Prostate gland (tissue), 2 donors: ENCODE data around the gene B2M. TPM values are rescaled to one million over a fixed set of nuclear protein-coding genes. Genes with fewer than 3 reads are reported as not detected.

Experiments
- DNase-seq: peaks from one replicate; pipeline ENCODE4 v3.0.0-alpha.2; 2019; ENCODE audit warnings: low spot score
- H3K27ac ChIP-seq, 2 donors: fragments of 200-600 bp; sonication (generic); 2 replicates each; pipeline ENCODE4 v1.5.1; 2017 to 2019
- H3K27me3 ChIP-seq: fragments of 200-600 bp; sonication (generic); replicated peaks from 2 replicates; pipeline ENCODE4 v1.5.1; 2019; ENCODE audit not compliant: insufficient read depth
- H3K36me3 ChIP-seq, 2 donors: fragments of 200-600 bp; sonication (generic); 1 replicate in 1 of 2; 2 replicates in 1 of 2; pipeline versions ENCODE4 v1.5.1 to v1.8.1; 2017 to 2019
- H3K4me1 ChIP-seq: fragments of 200-600 bp; sonication (generic); replicated peaks from 2 replicates; pipeline ENCODE4 v1.5.1; 2019
- H3K4me3 ChIP-seq, 2 donors: fragments of 200-600 bp; sonication (generic); 2 replicates each; pipeline ENCODE4 v1.5.1; 2017 to 2019
- H3K9me3 ChIP-seq: fragments of 200-600 bp; sonication (generic); 2 replicates; pipeline ENCODE4 v1.5.1; 2017
- POLR2A ChIP-seq: fragments of 450-650 bp; IDR thresholded peaks from one replicate; pipeline ENCODE4 v1.6.1; 2016; ENCODE audit warnings: antibody characterized with exemption, mild to moderate bottlenecking
- POLR2AphosphoS5 ChIP-seq: sonication (generic); formaldehyde crosslinking; IDR thresholded peaks from one replicate; pipeline ENCODE4 v1.6.1; 2017; ENCODE audit warnings: antibody characterized with exemption
- WGBS: methylation state at CpG from one replicate; pipeline ENCODE4 v1.1.5; 2018; 5-methylcytosine and 5-hydroxymethylcytosine counted together
- intact Hi-C: fragments of 100-400 bp; cut with DNase I; formaldehyde crosslinking; loops from one replicate; pipeline ENCODE4 v1.14.2; 2022
- total RNA-seq, 2 donors: library from RNA; depleted of rRNA; stranded (reverse); fragments of >200 nt; gene quantifications; one replicate each; pipeline ENCODE4 v1.1.0, GENCODE V29; 2016
- TF ChIP-seq, protein P1 (sequence below), 4 experiments: fragments of 200-600 bp in 2 of 4; fragments of 450-650 bp in 2 of 4; sonication (generic) in 2 of 4; IDR thresholded peaks; 1 replicate in 3 of 4; 2 replicates in 1 of 4; pipeline ENCODE4 v1.5.1; 2016 to 2019; ENCODE audit warnings: antibody characterized with exemption in 4 of 4, mild to moderate bottlenecking in 2 of 4, moderate library complexity in 2 of 4

B2M gene
- total RNA-seq, 2 donors from 2014 or later, result 2,014 to 2,775 TPM

GRCh38 chr15:44705986-44706385 is 5.3 kb upstream of the B2M start:
- H3K27me3 ChIP-seq, result no peaks in the 10 kb centered on the region
- H3K4me1 ChIP-seq, result no peaks in the 10 kb centered on the region
- WGBS, result 95% methylated on average over 1 of the region's 1 CpG
- H3K9me3 ChIP-seq, result no peaks in the 10 kb centered on the region
- intact Hi-C loops, result no loop called here
- DNase-seq, result no peak
- H3K4me3 ChIP-seq, result no peak overlapping the region
- H3K36me3 ChIP-seq, result no peaks in the 10 kb centered on the region
- no peak for TF ChIP-seq POLR2AphosphoS5
- TF ChIP-seq, protein P1, sequence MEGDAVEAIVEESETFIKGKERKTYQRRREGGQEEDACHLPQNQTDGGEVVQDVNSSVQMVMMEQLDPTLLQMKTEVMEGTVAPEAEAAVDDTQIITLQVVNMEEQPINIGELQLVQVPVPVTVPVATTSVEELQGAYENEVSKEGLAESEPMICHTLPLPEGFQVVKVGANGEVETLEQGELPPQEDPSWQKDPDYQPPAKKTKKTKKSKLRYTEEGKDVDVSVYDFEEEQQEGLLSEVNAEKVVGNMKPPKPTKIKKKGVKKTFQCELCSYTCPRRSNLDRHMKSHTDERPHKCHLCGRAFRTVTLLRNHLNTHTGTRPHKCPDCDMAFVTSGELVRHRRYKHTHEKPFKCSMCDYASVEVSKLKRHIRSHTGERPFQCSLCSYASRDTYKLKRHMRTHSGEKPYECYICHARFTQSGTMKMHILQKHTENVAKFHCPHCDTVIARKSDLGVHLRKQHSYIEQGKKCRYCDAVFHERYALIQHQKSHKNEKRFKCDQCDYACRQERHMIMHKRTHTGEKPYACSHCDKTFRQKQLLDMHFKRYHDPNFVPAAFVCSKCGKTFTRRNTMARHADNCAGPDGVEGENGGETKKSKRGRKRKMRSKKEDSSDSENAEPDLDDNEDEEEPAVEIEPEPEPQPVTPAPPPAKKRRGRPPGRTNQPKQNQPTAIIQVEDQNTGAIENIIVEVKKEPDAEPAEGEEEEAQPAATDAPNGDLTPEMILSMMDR (IDR thresholded peaks at IDR 0.05), result no peak
- TF ChIP-seq POLR2A, result no peak
- no peak overlapping the region for H3K27ac ChIP-seq

DNA sequence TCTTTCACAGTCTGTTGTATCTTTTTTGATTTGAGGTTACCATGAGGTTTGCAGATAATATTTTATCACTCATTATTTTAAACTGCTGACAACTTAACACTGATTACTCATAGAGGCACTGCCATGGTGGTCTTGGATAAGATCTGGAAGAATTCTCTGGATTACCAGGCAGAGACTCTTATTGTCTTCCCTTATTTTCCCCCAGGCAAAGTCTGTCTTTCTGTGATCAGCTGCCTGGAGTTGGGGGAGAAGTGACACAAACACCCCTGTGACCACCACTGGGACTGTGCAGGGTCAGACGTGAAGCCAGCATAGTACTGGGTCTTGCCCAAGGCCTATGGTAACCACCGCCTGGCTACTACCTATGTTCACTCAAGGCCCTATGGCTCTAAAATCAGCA is 4.9 kb upstream of the B2M start:
- Histone ChIP-seq H3K4me1 (no peaks in the 10 kb centered on the region), H3K36me3 (no peaks in the 10 kb centered on the region), H3K9me3 (no peaks in the 10 kb centered on the region), H3K4me3 (no peak overlapping the region), H3K27me3 (no peaks in the 10 kb centered on the region), H3K27ac (no peak overlapping the region)
- intact Hi-C loops, result no loop called here
- TF ChIP-seq, protein P1 (IDR thresholded peaks at IDR 0.05), result no peak
- WGBS, result 90% methylated on average over 2 of the region's 2 CpGs
- no peak for DNase-seq

GRCh38 chr15:44706946-44707636 is 4.2 kb upstream of the B2M start:
- TF ChIP-seq, protein P1 (IDR thresholded peaks at IDR 0.05), result no peak
- TF ChIP-seq POLR2A (no peak), POLR2AphosphoS5 (no peak)
- no peaks in the 10 kb centered on the region for H3K27me3 ChIP-seq
- no peaks in the 10 kb centered on the region for H3K4me1 ChIP-seq
- intact Hi-C loops, result no loop called here
- H3K4me3 ChIP-seq, result no peak overlapping the region
- H3K27ac ChIP-seq, result no peak overlapping the region
- DNase-seq, result no peak
- H3K9me3 ChIP-seq, result no peaks in the 10 kb centered on the region
- WGBS, result 94% methylated on average over 2 of the region's 2 CpGs
- H3K36me3 ChIP-seq, result no peaks in the 10 kb centered on the region

DNA sequence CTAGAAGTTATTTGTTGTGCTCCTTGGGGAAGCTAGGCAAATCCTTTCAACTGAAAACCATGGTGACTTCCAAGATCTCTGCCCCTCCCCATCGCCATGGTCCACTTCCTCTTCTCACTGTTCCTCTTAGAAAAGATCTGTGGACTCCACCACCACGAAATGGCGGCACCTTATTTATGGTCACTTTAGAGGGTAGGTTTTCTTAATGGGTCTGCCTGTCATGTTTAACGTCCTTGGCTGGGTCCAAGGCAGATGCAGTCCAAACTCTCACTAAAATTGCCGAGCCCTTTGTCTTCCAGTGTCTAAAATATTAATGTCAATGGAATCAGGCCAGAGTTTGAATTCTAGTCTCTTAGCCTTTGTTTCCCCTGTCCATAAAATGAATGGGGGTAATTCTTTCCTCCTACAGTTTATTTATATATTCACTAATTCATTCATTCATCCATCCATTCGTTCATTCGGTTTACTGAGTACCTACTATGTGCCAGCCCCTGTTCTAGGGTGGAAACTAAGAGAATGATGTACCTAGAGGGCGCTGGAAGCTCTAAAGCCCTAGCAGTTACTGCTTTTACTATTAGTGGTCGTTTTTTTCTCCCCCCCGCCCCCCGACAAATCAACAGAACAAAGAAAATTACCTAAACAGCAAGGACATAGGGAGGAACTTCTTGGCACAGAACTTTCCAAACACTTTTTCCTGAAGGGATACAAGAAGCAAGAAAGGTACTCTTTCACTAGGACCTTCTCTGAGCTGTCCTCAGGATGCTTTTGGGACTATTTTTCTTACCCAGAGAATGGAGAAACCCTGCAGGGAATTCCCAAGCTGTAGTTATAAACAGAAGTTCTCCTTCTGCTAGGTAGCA is 851 bp upstream of the B2M start:
- intact Hi-C loops, result loop anchor here (1.0 to 5.0 kb wide), 5 partner anchors 18 to 423 kb away; partner anchors contain the start of genes CTDSPL2, EIF3J, GOLM2 and SPG11
- 19% methylated on average over 11 of the region's 11 CpGs for WGBS
- TF ChIP-seq POLR2A (no peak), POLR2AphosphoS5 (no peak)
- TF ChIP-seq, protein P1 (IDR thresholded peaks at IDR 0.05), result peak in 2 of 4 experiments; percentile 10 to 20

More for the DNA sequence above, 851 bp upstream of the B2M start:
- no peaks in the 10 kb centered on the region for H3K4me1 ChIP-seq
- peak overlapping the region; percentile 97 to 99 for H3K27ac ChIP-seq
- H3K4me3 ChIP-seq, result peak overlapping the region; percentile 80 to 96
- no peaks in the 10 kb centered on the region for H3K27me3 ChIP-seq
- H3K36me3 ChIP-seq, result no peaks in the 10 kb centered on the region
- H3K9me3 ChIP-seq, result no peaks in the 10 kb centered on the region
- DNase-seq, result peak; percentile 35
